IgD-negative memory B cell (primary cell): ENCODE results near the gene PTPN7. TPM values are rescaled to one million over a fixed set of nuclear protein-coding genes. Genes with fewer than 3 reads are reported as not detected.

Source experiments
- H3K27ac Mint-ChIP-seq, 3 donors: one replicate each; pipeline ENCODE4 v1.8.0; 2020 to 2022; ENCODE audit warnings: mild to moderate bottlenecking in 3 of 3, mixed read lengths in 3 of 3, moderate library complexity in 1 of 3
- H3K27me3 Mint-ChIP-seq: one replicate; pipeline ENCODE4 v1.8.0; 2021; ENCODE audit warnings: mixed read lengths
- H3K36me3 Mint-ChIP-seq: one replicate; pipeline ENCODE4 v1.8.0; 2020; ENCODE audit warnings: mild to moderate bottlenecking, mixed read lengths
- H3K4me1 Mint-ChIP-seq, 3 donors: one replicate each; pipeline ENCODE4 v1.8.0; 2020 to 2022; ENCODE audit warnings: mixed read lengths in 3 of 3, mild to moderate bottlenecking in 1 of 3
- H3K4me3 Mint-ChIP-seq, 4 donors: one replicate each; pipeline ENCODE4 v1.8.0; 2020 to 2022; ENCODE audit warnings: mild to moderate bottlenecking in 4 of 4, mixed read lengths in 4 of 4, moderate library complexity in 3 of 4
- H3K9me3 Mint-ChIP-seq, 3 donors: one replicate each; pipeline ENCODE4 v1.8.0; 2020 to 2021; ENCODE audit warnings: mixed read lengths in 3 of 3, mild to moderate bottlenecking in 1 of 3
- polyA plus RNA-seq: library from polyadenylated mRNA; unstranded; fragments of 300-500 nt; fragmentation: Illumina TruSeq; gene quantifications from one replicate; pipeline ENCODE4 v1.2.3, GENCODE V29; 2021

The PTPN7 gene
- polyA plus RNA-seq, 1 donor from 2014 or later = 18.7 TPM

- Mint-ChIP-seq H3K27me3 (peaks cover 2% of the 10 kb centered on the region), H3K4me1 (no peaks in the 10 kb centered on the region), H3K36me3 (no peaks in the 10 kb centered on the region), H3K9me3 (no peaks in the 10 kb centered on the region), H3K27ac (no peak overlapping the region), H3K4me3 (peak overlapping the region in 1 of 4 donors; percentile 39)
Measured at GRCh38 chr1:202107321-202107761, 53.1 kb downstream of the PTPN7 start.

GRCh38 chr1:202106340-202107254 is 53.8 kb downstream of the PTPN7 start:
- Mint-ChIP-seq H3K4me3 (no peak overlapping the region), H3K36me3 (no peaks in the 10 kb centered on the region), H3K27me3 (peaks cover 2% of the 10 kb centered on the region), H3K9me3 (no peaks in the 10 kb centered on the region), H3K4me1 (no peaks in the 10 kb centered on the region), H3K27ac (no peak overlapping the region)

- H3K27ac Mint-ChIP-seq = no peak overlapping the region
- H3K4me3 Mint-ChIP-seq = peak overlapping the region in 1 of 4 donors; percentile 47
- peaks cover 2% of the 10 kb centered on the region for H3K27me3 Mint-ChIP-seq
- no peaks in the 10 kb centered on the region for H3K4me1 Mint-ChIP-seq
- H3K9me3 Mint-ChIP-seq = no peaks in the 10 kb centered on the region
- peaks cover 2% of the 10 kb centered on the region for H3K36me3 Mint-ChIP-seq
Measured at GRCh38 chr1:202105571-202106339, 54.6 kb downstream of the PTPN7 start.

- Mint-ChIP-seq H3K27me3 (peaks cover 2% of the 10 kb centered on the region), H3K4me1 (no peaks in the 10 kb centered on the region), H3K9me3 (no peaks in the 10 kb centered on the region), H3K27ac (no peak overlapping the region), H3K4me3 (no peak overlapping the region), H3K36me3 (peaks cover 2% of the 10 kb centered on the region)
Measured at GRCh38 chr1:202104073-202104472, 56.3 kb downstream of the PTPN7 start.

GRCh38 chr1:202101184-202101583 is 59.2 kb downstream of the PTPN7 start:
- Mint-ChIP-seq H3K9me3 (no peaks in the 10 kb centered on the region), H3K27ac (no peak overlapping the region)

More at GRCh38 chr1:202101184-202101583, 59.2 kb downstream of the PTPN7 start:
- no peak overlapping the region for H3K4me3 Mint-ChIP-seq
- H3K27me3 Mint-ChIP-seq = peaks cover 2% of the 10 kb centered on the region
- no peaks in the 10 kb centered on the region for H3K4me1 Mint-ChIP-seq
- peaks cover 2% of the 10 kb centered on the region for H3K36me3 Mint-ChIP-seq

Other genes with a start within 250 kb of the PTPN7 start
- gene LMOD1, start 214.1 kb downstream of the PTPN7 start, polyA plus RNA-seq = not detected
- gene TIMM17A, start 205.1 kb downstream of the PTPN7 start, polyA plus RNA-seq = 31.3 TPM
- gene RNPEP, start 178.0 kb downstream of the PTPN7 start, polyA plus RNA-seq = 38.5 TPM
- gene ELF3, start 150.0 kb downstream of the PTPN7 start, polyA plus RNA-seq = not detected
- 0.11 TPM for gene GPR37L1, start 37.7 kb downstream of the PTPN7 start, polyA plus RNA-seq
- 17.3 TPM for gene ARL8A, start 15.9 kb downstream of the PTPN7 start, polyA plus RNA-seq
- gene LGR6, start 33.2 kb upstream of the PTPN7 start, polyA plus RNA-seq = not detected
- 13.1 TPM for gene UBE2T, start 181.3 kb upstream of the PTPN7 start, polyA plus RNA-seq
- 12.3 TPM for gene PPP1R12B, start 188.1 kb upstream of the PTPN7 start, polyA plus RNA-seq